DMS53 treated with DMSO at 0.1 percent for 48 hours (cell line): ENCODE results near the gene COA1.

ENCODE experiments used
- DNase-seq: peaks from one replicate; lab custom pipeline; 2025; ENCODE audit not compliant: unreplicated experiment; lab: John Stamatoyannopoulos, UW

COA1 gene

DNA sequence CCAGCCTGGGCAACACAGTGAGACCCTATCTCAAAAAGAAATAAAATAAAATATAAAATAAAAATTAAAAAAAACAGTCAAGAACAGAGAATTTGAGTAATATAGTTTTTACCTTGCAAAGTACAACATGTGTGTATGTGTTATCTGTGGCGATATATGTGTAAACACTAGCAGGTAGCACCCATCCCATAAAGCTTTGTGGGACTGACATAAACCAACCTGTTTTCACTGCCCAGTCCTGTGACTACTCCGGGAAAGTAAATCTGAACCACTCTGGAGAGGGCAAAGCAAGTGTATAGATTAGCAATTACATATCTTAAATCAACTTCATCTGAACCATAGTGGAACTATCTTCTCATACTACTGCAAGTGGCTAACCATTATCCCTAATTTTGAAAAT lies 72.3 kb downstream of the COA1 start:
- DNase-seq: no peak

DNA sequence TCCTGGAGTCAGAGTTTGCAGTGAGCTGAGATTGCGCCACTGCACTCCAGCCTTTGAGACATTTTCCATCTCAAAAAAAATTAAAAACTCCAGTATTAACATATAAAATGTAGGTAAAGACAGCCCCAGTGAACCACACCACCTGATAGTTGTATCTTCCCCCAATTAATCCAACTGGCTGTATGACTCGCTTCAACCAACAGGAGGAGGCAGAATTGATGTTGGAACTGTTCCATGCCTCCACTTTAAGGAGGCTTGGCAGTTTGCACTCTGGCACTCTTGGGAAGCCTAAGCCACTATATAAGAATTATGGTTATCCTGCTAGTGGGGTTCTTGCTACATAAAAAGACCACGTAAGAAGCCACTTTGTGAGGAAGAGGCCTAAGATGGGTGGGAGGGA lies 73.7 kb downstream of the COA1 start:
- no peak for DNase-seq

DNA sequence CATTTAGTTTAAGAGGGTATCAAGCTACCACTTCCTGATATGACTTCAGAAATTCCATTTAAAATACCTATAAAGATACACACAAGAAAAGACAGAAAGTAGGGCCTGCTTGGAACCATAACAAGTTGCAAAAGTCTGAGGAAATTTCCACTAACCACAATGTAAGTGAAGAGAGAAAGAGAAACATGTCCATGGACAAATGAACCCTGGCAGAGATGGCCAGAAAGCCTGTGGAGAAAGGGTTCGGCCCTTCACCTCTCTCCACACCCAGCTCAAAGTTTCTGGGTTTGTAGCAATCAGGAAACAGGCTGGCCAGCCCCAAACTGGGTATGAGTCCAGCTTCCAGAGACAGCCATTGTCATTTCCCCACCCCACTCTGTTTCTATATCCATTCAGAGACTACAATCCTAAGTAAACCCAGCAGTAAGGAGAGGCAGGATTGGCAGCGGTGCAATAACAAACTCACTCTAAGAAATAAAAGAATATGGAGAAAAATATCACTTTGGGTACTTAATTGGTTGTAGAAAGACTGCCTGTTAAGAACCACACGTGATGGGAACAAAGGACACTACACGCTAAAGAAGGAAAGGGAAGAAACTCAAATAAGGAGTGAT lies 75.3 kb downstream of the COA1 start:
- DNase-seq: no peak

DNA sequence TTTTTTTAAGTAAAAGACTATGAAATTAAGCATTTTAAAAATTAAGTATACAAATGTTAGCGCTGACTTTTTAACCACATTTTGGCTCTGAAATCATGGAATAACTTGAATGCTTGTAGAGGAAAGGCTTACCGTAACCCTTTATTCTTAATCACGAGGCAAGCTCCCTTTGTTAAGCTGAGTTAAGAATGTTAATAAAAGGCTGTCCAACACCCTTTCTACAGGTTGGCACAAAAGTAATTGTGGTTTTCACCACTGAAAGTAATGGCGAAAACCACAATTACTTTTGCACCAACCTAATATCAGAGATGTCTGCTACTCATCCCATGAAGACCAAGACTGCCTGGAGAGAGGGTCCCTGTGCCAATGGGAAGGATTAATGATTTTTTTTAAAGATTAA lies 75.9 kb downstream of the COA1 start:
- DNase-seq: no peak

DNA sequence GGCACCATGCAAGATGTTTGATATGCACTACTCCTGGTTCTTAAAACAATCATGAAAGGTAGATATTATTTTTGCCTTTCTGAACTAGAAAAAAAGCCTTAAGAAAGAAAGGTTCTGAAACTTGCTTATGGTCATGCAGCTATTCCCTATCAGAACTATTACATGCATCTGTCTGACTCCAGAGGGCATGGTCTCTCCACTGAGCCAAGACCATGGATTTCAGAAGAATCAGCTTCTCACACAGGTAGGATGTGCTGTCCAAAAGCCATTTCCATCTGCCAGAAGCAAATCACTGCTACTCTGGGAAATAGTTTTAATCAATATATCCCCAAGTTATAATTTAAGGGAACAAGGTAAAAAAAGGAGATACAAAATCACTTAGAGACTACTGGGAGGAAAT lies 77.0 kb downstream of the COA1 start:
- no peak for DNase-seq

DNA sequence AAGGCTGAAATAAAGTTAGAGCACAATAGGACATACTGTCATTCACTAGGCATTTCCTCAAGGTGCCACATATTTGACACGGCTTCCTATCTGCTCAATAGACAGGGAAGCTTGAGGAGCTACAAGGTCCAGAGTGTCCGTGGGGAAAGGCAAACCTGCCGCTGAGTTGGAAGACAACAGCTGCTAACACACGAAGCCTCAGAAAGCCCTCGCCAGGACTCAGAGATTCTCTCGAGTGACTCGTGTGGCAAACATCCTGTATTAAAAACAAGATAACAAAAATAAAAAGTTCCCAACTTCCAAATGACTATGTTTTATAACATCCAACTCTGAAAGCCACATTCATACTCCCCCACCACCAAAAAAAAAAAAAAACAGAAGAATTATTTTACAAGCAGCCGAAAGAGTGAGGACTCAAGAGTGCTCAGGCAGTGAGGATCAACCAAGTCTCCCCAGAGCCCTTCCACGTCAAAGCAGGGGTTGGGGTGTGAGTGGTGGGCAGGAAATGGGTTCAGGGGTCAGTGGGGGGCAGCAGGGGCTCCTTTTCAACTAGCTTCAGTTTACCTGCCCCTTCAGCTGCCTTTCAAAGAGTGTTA lies 78.8 kb downstream of the COA1 start:
- DNase-seq: no peak

DNA sequence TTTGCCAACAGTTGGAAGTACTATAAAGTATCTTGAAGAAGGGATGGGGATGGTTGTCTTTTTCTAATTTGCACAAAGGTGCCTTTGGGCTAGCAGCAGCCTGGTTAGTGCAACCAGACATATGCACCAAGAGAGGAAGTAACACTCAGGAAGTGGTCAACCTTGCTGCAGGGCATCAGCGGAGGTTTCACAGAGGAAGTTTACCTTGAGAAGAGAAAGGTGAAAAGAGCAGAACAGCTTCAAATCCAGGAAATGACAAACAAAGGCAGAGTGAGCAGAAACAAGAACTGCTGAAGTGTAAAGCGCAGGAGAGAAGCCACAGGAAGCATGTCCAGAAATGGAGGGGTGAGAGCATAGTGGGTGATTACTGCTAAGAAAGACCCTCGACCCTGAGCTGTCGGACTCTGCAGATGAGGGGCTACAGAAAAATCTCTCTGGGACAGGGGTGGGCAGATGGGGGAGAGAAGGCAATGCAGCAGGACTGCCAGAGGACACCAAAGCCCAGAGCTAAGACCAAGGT lies 79.5 kb downstream of the COA1 start:
- DNase-seq: no peak

DNA sequence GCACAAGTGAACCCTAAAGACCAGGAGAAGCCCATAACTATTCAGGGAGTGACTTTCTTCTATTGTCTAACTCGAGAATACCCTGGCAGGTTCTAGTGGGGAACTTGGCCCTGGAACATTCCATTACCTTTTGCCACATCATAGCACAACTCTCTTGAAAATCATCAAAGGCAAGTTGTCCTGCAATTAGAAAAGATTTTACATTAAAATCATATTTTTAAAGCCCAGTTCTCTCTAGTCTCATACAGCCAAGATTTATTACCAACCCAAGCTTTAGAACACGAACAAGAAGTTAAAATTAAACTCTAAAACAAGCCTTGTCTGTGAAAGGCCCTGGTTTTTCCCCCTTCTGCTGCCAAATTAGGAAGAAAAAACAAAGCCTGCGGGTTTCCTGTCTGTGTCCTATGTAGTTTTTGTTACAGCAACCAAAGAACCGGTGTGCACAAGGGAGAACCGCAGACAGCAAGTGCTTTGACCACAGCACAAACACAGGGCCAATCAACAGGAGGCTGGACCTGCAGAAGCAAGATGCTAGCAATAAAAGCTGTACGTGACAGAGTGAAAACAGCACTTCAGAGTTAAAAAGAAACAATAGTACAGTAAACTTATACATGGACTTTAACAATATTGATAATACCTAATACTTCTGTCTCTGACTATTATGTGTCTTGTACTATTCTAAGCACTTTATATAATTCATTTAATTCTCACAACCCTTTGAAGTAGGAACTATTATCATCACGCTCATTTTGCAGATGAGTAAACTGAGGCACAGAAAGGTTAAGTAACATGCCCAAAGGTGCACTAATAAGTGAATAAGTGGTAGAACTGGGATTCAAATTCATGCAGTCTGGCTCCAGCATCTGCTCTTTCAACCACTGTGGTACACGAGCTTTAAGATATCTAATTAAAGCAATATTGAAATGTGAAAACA lies 80.6 kb downstream of the COA1 start:
- DNase-seq: no peak

DNA sequence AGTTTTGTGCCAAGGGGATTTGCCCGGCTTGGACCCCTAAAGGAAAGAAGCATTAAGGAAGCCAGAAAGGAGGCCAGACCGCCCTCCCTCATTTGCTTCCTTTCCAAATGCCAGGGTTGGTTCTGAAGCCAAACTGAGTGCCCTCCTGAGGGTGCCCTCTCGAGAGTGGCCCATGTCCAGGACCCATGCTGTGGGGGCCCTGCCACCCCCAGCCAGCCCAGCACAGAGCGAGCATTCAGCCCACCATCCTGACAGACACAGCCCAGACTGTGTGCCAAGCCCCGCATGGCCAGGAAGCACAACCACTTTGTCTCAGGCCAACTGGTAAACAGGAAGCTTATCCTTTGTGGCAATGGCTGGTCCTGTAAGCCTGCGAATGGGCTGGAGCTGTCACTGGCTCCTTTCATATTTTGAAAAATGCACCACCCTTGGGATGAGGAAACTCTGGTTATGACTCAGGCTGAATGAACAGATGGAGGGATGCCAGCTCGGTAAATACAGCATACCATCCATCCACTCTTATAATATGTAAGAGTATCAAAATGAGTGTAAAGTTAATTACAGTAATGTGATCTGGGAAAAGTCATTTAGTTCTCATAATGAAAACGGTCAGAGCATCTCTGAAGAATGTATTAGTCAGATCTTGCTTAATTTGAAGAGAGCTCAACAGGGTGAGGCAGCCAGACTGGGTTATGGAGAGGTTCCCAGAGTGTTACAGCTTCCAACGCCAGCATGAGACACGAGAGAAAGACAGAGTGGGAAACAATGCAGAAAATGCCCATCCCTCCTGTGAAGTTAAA lies 81.5 kb downstream of the COA1 start:
- no peak for DNase-seq

DNA sequence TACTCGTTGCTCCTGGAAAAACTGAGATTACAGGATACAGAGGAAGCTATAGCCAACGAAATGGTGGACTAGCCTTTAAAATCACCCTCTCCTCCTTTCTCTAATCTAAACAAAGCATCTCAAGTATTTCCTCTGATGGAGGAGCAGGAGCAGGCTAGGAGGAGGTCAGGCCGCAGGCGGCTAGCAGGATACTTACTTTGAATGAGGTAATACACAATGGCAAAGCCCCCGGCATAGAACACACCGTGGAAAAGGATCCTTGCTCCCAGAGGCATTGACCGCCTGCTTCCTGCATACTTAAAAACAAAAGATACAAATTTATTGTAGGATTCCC lies 82.0 kb downstream of the COA1 start:
- no peak for DNase-seq

DNA sequence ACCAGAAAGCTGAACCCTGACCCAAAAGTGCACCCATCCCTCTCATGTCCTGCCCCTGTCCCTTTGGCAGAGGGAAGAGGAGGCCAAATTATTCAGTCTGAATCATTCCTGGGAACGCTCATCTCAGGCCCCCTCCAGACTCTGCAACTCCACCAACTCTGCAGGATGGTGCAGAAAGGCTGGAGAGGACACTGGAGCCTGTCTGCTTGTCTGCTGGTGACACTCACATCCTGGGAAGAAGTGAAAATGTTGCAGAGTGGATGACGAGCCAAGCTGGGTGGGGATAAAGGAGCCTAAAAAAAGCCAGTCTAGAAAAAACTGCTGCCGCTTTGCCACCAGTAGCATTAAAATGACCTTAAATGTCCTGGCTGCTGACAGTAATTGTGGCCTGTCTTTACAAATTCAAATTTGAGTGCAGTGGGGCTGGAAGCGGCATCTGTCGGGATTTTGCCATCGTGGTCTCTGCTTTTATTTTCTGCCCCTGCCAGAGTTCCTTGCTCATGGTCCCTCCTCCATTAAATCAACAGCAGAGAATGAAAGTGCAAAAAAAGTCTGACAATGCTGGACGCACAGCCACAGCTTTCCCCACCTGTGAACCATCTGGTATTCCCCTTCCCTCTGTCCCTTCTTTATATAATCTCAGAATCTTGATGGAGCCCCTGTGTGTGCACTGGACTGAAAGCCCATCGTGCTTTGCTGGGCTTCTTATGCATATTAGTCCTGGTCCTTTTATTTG lies 82.6 kb downstream of the COA1 start:
- no peak for DNase-seq

DNA sequence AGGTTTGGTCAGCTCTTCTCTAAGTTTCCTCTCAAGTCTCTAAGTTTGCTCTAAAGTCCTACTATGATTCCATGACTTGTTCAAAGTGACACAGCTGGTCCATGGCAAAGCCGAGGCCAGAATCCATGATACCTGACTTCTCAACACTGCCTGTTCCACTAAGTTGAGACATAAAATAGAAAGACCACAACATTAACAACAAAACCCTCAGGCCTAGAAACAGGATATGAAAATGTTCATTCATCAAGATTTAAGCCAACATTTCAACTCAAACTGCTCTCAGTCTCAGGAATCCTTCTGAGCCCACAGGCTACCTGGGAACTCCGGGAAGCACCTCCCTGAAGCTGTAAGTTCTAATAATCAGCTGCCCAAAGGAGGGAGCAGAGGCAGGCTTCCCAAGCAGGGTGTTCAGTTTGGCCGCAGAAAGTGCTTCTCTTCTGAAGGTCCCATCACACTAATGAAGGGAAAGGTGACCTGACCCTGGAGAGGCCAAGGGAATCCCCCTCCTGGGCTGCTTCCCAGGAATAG lies 83.6 kb downstream of the COA1 start:
- DNase-seq: no peak

DNA sequence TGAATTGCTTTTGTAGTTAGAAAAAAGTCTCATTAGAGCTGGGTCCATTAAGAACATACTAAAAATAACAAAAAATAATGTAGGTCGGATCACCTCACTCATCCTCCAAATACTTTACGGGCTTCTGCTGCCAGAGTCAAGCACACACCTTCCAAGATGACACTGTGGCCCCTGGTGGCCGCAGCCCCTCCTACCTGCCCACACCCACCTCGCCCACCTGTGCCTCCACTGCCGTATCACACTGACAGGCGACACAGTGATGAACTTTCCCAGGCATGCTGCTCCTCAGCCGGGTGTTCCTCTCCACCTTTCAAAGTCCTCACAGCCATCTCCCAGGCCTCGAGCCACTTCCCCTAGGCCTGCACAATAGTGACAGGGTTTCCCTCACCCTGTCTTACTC lies 85.5 kb downstream of the COA1 start:
- no peak for DNase-seq

DNA sequence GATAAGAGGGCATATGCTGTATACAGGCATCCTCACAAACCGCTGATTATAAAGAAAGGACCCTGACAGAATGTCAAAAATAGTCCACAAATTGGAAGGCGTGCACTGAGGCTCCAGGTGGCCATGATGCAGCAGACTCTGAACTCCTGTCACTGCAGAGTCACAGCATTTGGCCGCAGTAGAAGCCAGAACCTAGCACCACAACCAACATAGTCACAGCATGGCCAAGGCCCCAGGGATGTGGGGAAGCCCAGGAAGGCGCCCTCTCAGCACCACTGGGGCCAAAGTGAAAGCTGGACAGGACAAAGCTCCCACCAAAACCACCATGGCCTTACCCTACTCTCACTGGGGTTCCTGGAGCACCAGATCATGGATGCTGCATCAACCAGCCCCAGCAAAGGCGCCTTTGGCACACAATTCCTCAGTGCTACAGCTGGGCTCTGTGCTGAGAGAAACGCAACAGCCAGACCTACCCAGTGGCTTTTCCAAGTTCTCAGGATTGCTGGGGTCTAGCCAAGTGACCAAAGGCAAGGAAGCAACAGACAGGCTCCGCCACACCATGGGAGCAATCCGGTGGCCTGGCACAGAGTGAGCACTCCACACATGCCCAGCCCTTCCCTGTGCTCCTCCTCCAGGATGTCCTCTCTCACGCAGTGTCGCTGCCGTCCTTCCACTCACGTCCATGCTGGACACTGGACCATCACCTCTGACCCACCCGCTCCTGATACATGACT lies 86.3 kb downstream of the COA1 start:
- no peak for DNase-seq

DNA sequence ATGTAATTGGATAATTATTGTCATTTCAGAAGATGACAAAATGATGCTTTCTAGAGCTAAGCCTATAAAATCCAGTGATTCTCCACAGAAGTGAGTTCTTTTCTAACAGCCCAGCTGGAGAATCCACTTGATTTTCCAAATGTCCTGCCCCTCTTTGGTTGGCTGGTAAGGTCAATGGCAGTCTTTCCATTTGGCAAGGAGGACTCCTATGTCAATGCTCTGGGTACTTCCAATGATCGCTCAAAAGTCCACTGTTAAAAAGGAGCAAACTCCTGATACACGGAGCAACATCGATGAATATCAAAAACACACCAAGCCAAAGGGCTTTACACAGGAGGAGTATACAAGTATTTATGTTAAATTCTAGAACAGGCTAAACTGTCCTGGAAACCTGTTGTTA lies 88.6 kb downstream of the COA1 start:
- DNase-seq: no peak

DNA sequence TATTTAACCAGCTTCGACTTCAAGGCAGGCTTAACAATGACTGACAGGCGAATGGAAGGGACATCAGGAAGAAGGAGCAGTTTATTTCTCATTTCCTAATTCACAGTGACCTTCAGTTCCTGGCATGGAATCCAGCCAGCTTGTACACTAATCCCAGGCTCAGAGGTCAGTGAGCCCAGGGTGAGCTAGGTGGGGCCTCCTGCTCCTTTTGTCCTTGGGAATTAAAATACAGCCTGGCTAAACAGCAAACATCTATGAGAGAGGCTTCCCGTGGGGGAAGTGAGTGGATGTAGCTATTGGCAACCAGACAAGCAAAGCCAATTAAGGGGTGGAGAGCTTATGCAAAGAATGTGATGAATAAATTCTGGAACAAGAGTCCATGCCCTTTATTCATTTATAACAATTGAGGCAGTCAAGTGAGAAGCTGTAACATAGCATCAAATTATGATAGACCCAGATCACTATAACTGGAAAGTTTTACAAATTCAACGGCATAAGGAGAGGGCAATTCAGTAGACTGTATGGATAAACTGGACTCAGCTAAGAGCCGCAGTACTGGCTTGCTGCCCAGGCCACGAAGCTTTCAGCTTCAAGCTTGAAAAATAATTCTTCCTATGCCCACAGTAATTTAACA lies 89.3 kb downstream of the COA1 start:
- DNase-seq: no peak

DNA sequence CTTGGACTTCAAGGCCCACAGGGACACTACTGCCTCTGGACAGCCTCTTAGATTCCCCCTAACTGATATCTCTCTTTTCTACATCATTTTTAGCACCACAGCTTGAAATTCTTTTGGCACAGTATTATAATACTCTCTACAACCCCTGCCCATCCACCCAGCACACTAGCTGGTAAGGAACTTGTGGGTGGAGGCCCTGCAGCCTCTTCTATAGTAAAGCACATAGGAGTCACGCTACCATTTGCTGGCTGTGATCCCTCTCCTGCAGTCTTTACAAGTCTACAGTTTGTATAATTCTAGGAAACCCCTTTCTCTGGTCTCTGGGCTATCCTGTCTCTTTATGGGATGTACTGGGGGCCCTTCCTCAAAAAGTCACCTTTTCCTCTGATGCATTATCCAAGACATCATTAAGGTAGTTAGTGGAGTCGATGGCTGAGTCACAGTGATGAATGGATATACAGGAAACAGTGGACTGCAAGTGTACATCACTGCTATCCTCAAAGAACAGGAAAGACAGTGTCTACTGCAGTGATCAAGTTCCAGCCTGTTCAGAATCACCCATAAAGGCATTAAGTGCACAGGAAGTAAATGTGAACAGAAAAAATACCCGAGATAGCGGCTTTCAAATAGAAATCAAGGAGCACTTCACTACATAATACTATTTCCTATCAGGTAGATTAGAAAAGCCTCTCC lies 92.1 kb downstream of the COA1 start:
- DNase-seq: peak; percentile 74

DNA sequence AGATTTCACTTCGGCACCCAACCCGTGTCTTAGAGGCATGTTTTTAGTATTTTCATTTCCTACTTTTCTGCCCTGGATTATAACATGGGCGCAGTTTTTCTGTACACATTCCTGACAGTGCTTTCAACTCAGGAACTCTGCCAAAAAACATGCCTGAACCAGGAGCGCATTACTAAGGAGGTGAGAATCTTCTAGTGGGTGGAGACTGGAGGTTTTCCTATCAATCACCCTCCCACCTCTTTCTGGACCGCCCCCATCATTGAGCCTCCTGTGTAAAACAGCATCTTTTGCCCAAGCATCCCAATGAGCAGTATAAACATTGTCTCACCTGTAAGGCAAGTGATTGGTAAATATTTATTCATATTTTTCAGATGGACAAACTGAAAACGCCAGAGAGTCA lies 93.2 kb downstream of the COA1 start:
- peak; percentile 95 for DNase-seq

DNA sequence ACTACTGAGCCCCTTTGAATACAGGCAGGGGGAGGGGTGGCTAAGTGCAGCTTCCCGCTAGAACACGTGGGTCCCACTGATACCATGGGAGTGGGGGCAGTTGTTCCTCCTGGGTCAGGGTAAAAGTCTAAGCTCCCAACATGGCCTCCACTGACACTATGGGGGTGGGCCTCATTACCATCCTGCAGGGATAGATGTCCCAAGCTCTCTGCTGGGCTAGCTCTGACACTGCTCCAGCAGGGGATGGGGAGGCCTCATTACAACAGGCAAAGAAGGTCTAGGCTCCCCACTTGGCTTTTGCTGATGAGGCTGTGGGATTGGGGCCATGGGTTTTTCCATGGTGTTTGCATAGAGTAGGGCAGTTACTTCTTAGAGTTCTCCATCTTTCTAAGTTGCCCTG lies 94.9 kb downstream of the COA1 start:
- no peak for DNase-seq
